ENCODE data around the gene STAG1.
A peak's percentile ranks its signal among the peaks of the same experiment; 100 is the strongest.
"Not testable (repeated sequence)": the region's sequence is repeated elsewhere in the genome, so short reads cannot be mapped to it uniquely, and the experiment has no call there.

The STAG1 gene

DNA sequence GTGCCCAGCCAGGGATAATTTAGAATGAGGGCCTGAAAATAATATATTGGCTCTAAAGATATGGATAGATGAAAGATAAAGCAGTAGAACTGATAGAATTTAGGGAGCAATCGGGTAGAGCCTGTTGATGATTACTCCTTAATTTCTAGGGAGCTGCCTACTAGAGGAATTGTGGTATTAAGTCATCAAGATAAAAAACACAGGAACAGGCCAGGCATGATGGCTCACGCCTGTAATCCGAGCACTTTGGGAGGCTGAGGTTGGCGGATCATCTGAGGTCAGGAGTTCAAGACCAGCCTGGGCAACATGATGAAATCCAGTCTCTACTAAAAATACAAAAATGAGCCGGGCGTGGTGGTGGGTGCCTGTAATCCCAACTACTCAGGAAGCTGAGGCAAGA is 371.6 kb downstream of the STAG1 start:
- DNase-seq: no peak

DNA sequence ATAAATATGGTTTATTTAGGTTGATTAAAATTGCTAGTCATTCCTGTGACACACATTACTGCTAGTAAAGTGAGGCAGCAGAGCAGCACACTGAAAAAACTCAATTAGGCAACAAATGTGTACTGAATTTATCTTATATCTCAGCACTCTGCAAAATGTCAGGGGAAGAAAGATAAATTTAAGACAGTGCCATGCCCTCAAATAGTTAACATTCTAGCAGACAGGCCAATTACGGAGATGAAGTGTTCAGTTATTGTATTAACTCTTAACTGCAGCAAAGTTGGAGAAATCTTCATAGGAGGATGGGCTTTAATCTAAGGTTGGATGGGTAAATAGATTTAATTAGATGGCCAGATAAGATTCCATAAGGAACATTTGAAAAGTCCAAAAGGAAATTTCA is 374.2 kb downstream of the STAG1 start:
- no peak for DNase-seq

DNA sequence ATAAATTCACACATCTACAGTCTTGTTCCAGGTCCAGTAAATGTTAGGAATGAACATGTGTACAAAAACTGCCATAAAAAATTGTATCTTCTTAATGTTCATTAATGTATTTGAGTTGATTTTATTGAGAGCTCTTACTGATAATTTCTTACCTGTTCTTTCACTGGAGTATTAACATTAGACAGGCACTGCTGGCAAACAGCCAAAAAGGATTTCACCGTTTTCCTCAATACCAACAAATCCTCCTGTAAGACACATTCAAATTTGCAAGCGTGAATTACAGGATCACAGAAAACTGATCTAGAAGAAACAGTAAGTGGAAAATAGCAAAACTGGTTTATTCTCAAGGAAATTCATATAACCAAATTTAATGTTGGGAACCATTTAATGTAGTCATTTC is 374.7 kb downstream of the STAG1 start:
- DNase-seq: no peak

DNA sequence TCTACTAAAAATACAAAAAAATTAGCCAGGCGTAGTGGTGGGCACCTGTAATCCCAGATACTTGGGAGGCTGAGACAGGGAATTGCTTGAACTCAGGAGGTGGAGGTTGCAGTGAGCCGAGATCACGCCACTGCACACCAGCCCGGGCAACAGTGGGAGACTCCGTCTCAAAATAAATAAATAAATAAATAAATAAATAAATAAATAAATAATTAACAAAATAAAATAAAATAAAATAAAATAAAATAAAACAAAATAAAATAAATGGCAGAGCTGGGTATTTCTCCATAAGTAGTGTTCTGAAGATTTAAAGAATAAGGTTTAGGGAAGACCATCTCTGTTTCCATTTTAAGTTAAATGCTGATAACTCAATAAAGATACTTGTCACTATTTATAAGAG is 376.4 kb downstream of the STAG1 start:
- DNase-seq: not testable (repeated sequence)

DNA sequence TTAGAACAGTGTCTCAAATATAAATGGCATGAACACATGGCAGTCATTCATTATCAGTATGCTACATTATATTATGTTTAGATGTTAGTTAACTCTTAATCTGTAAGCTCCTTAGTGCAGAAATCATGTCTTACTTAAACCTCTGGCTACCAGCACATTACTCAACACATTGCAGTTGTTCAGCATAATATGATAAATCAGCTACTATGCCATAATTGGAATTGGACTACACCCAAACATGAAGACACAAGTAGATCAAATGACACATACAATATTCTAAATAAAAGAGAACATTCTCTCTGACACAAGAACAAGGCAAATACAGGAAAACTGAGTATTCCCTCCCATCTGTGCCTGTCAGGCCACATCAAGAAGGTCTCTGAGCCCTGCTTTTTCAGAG is 385.9 kb downstream of the STAG1 start:
- no peak for DNase-seq

DNA sequence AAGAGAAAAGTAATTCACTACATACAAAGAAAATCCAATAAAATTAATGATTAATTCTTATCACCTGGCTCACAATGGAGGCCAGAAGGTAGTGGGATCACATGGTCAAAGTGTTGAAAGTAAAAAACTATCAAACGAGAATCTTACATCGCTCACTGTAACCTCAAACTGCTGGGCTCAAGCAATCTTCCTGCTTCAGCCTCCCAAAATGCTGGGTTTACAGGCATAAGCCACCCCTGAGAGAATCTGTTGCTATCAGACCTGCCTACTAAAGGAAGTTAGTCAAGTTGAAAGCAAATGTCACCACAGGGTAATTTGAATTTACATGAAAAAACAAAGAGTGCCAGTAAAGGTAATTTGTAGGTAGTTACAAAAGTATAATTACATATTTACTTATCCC is 398.7 kb downstream of the STAG1 start:
- peak; percentile 11 to 58 for DNase-seq

DNA sequence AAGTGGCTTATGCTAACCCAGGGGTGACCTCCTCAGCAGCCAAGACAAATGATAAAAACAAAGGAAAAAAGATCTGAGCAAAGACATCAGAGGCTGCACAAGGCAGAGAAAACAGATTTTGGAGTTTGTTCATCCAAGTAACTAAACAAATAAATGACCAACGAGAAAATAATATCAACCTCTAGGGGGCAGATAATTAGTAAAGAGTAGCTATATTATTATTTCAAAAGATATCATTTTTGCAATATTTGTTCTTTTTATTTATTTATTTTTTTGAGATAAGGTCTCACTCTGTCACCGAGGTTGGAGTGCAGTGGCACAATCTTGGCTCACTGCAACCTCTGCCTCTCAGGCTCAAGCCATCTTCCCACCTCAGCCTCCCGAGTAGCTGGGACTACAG is 400.3 kb downstream of the STAG1 start:
- peak in 1 of 2 experiments; percentile 3 for DNase-seq

DNA sequence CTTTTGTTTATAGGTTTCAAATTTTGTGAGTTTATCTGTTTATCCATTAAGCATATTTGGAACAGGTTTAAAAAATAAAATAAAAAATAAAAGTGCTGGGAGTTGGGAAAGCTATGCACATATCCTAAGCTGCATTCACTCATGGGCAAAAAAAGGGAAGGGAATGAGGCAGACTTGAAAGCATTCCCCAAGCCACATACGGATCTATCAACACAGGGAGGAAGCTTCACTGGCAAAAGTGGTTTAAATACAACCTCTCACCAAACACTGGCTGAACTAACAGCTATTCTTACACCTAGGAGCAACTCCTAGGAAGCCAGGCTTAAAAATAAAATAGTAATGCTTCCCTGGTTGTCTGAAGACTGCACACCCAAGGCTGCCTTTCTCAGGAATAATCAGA is 400.8 kb downstream of the STAG1 start:
- no peak for DNase-seq

DNA sequence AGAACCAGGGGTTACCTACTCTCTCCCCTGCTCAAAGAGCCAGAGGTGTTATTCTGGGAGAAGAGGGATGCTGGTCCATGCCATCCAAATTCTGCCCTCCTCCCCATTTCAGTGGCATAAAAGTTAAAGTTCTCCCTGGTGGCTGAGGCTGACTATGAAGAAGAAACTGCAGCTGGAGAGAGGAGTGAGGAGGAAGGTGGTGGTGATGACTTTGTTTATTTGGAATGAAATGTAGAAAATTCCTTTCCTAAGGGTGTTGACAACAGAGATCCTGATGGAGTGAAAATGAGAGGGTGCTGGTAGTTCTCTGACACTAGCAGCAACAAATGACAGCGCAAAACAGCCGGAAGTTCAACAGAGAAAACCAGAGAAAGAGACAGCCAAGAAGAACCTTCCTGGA is 401.6 kb downstream of the STAG1 start:
- DNase-seq: no peak

DNA sequence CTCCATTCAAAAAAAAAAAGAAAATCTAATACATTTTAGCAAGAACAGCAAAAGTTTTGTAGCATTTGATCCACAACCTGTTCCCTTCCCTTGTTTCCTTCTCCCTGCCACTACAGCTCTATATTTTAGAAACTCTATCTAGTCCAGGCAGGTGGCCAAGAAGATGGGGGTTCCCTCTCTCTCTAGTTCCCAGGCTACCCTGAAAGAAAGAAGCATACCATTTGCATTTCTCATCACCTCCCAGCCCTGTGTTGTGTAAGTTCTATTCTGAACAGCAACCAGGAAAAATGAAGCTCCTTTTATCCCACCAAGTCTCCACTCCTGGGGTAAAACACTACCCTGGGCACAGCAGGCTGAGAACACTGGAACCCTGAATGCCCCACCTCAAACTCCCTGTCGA is 402.0 kb downstream of the STAG1 start:
- DNase-seq: no peak

DNA sequence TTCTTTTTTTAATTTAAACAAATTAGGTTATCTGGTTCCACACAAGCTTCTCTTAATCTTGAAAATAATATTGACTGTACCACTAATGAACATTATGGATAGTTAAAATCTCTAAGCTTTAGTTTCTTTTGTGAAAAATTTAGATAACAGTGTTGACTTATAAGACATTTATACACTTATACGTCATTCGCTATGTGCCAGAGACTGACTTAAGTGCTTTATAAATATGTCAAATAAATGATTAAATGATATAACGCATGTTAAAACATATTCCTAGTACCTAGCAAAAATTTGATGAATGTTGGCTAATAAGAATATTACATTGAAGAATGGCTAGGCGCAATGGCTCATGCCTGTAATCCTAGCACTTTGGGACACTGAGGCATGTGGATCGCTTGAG is 405.7 kb downstream of the STAG1 start:
- DNase-seq: no peak

DNA sequence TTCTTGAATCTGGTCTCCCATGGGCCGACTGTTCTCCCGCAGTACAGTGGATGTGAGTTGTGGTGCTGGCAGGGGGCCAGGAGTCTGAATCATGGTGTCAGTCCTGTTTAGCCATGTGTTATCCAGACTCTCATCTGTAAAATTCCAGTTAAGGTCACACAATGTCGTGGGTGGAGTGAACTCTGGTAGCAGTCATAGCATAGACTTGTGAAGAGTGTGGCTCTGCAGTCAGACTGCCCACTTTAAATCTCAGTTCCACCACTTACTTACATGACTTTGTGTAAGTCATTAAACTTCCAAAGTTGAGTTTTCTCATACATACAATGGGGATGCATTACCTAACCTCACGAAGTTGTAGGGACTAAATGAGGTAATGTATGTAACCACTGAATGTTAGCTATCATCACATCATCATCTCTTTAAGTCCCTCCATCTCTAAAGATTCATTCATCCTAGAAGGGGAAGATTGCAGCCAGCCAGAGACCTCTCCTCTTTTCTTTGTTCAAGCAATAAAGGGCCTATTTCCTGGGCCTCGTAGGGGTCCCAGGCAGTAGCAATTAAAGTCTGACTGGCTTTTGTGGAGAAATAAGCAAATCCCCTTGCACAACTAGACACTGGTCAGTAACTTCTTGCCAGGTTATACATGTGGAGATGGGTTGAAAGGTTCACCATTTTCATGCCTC is 408.2 kb downstream of the STAG1 start:
- no peak for DNase-seq

DNA sequence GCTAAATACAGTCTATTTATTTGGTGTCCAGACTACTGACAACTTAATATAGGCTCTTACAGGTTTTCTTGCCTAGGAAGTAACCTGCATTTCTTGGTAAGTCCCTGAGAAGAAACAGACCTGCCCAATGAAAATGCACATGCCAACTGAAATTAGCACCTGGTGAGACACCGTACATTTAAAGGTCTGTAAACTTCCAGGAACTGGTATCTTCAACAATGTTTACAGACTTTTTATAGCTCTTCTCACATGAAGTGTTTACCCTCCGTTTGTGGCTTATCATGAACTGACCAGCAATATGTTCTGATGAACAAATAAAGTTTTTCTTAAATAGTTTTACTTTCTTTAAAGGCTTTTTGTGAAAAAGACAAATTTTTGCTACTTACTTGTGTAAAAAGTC is 408.7 kb downstream of the STAG1 start:
- no peak for DNase-seq

DNA sequence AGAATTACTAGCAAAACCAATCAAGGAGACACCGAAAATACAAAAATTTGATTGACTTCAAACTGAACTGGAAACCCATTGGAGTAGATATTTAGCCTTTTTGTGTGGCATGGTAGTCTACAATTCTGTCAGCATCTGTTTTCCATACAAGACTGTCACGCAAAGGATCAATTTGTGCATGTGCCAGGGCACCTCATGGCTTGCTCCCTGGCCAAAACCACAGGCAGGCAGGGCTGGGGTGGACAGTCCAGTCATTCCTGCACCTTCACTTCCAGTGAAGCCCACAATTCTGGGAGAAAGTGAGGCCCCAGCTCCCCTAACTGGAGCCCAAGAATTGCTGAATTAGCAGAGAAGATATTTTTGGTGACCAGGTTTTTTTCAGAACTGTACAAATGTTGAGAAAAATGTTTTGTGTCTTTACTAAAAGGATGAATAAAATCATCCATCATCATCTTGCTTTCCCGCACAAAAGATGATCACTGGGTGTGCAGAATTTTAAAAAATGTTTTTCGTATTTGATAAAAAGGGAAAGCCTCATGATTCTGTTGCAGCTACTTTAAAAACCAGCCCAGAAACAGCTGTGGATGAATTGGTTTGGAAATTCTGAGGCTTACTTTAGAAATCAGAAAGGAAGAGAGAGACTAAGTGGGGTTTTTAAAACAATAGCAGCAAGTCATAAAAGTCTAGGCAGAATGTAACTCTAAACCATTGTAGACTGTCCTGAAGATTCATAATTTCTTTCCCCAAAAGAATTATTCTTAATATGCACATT is 415.7 kb downstream of the STAG1 start:
- DNase-seq: no peak

DNA sequence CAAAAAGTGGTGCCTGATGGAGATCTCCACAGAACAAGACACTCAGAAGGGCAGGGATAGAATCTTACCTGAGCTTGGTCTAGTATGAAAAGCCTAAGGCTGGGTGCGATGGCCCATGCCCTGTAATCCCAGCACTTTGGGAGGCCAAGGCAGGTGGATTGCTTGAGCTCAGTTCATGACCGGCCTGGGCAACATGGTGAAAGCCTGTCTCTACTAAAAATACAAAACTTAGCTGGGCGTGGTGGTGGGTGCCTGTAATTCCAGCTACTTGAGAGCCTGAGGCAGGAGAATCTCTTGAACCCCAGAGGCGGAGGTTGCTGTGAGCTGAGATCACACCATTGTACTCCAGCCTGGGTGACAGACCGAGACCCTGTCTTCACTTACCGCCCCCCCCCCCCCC is 417.5 kb downstream of the STAG1 start:
- DNase-seq: not testable (repeated sequence)

DNA sequence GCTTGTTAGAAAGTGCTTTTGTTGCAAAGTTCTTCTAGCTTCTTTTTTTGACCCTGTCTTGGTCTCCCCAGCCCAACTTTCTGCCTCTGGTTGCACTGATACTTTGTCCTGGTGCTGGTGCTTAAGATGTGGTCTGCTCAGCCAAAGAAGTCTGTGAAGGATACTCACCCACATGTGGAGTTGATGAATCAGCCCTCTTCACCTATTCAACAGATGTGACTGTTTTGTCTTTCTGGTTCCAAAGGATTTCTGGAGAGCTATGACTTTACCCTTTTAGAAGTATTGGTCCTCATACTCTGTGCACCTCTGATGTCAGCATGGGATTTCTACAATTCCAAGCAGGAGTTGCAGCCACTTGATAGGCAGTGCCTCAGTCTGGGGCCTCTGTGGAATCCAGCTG is 418.0 kb downstream of the STAG1 start:
- no peak for DNase-seq

DNA sequence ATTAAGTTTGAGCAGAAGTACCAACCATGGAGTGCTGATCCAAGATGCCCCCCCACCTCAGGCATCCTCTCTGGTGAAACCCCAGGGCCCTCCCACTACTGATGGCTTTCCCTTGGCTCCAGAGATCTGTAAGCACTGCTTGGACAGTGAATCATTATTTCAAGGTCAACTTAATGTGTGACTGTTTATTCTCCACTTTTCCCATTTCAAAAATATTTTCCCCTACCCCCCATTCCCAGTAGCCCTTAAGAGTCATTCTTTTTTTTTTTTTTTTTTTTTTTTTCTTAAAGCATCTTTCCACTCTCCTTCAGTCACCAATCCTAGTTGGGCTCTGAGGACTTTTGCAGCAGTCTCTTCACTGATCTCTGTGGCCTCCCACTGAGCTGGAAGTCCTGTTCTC is 419.4 kb downstream of the STAG1 start:
- DNase-seq: no peak

DNA sequence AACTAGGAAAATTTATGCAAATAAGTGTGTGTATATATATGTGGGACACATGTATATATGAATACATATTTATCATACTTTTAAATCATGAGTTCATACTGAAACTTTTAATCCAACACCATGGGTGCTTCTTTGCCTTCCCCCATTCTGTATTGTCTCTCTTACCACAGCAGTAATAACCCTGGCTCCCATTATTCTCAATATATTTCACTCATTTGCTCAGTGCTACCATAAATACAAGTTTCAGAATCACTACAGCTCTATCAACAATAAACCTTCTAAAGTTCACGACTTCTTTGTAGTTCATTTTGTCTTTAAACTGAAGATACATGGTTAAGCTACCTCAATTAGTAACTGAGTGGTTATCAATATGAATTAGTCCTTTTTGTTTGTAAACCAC is 419.9 kb downstream of the STAG1 start:
- DNase-seq: no peak

DNA sequence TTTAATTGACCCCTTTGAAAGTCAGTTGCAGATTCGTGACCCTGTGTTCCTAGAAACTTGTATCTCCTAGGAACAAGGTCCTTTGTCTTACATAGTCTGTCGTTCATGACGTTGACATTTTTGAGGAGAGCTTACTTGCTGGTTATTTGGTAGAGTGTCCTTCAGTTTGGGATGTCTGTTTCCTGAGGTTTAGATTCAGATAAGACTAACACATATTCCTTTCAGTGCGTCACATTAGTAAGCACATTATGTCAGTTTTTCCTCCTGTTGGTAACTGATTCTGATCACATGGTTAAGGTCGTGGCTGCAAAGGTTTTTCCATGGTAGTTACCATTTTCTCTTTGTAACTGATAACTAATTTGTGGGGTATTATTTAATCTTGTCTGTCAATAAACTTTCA is 421.3 kb downstream of the STAG1 start:
- no peak for DNase-seq

DNA sequence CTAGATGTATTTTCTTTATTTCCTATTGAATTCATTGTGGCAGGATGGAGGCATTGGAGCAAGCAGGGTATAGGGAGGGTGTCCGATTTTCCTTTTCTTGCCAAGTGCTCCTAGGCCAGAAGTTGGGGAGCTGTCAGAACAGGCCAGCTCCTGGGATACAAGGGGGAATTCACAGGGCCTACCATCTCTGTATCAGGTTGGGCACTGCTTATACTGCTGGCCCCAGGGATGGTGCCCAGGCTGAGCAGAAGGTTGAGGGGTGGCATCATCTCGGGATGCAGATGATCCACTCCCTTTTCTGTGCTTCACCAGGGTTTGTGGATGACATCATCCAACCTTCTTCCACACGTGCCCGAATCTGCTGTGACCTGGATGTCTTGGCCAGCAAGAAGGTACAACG is 422.6 kb downstream of the STAG1 start:
- no peak for DNase-seq

DNA sequence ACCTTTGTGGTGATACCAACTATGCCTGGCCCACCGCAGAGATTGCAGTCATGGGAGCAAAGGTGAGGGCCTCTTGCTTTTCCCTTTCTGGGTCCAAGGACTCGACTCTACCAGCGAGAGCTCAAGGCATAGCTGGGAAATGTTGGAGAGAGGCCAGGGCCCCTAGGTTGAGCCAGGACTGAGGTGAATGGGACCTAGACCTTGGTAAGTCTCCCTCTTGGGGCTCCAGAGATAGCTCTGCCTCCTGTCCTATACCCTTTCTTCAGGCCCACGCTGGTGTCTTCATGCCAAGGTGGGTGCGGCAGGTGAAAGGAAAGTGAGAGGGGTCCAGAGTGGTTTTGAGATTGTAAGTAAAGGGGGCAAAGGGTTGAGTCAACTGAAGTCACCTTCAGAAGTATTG is 424.5 kb downstream of the STAG1 start:
- no peak for DNase-seq

DNA sequence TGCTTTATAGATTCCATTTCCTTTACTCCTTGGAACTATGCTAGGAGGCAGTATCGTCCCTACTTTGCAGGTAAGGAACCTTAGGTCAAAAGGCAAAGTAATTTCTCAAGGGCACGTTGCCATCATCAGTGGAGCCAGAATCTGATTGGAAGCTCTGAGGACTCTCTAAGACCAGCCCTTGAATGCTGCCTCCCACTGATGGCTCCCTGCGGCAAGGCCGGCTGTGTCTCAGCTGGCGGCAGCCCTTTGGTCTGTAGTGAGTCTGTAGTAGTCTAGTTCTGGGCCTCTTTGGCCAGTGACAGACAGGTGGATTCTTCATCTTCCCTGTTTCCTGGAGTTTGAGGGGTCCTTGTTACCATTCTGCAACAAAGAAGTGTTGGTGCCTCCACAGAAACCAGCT is 425.9 kb downstream of the STAG1 start:
- DNase-seq: no peak

DNA sequence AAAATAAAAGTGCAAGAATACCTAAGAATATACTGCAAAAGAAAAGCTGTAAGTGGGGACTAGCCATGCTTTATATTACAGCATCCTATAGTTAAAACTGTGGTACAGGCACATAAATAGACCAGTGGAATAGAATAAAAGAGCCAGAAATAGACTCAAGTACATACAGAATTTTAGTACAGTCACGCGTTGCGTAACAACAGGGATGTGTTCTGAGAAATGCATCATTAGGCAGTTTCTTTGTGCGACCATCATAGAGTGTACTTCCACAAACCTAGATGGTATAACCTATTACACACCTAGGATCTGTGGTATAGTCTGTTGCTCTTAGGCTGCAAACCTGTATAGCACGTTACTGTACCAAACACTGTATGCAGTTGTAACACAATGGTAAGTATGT is 440.2 kb downstream of the STAG1 start:
- no peak for DNase-seq

DNA sequence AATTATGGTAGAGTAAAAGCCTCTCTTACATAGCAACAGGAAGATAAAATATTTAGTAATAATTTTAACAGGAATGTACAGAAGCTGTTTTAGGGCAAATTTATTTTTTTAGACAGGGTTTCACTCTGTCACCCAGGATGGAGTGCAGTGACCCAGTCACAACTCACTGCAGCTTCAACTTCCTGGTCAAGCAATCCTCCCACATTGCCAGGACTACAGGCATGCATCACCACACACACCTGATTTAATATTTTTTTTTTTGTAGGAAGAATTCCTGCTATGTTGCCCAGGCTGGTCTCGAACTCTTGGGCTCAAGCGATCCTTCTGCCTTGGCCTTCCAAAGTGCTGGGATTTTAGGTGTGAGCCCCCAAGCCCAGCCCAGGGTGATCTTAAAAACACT is 440.9 kb downstream of the STAG1 start:
- DNase-seq: no peak

DNA sequence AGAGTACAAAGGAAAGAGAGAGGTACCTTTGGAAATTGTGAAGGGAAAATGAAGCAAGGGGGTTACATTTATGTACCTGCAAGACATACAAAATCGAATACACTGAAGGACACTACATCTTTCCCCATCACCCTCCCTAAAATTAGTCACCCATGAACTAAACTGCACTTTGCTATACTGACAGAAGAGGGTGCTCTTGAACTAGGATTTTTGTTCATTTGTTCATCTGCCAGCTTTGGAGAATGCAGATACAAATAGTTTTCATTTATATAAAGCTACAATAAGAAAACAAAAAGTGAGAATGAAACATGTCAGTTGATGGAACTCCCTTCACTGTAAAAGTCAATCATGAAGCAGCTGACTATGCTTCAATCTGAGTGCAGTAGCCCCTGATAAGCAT is 446.3 kb downstream of the STAG1 start:
- DNase-seq: peak; percentile 50 to 61

All from NCI-H526 (cell line).